PFSK-1 (cell line): Measurements from ENCODE around the gene NRXN3.

Experiments
- FOXP2 ChIP-seq: optimal IDR thresholded peaks from 2 replicates; pipeline ENCODE3; 2011; ENCODE audit warnings: borderline replicate concordance, control low read depth, inconsistent platforms; ENCODE audit not compliant: insufficient read depth; ENCODE audit errors: extremely low read length, extremely low read depth
- POLR2AphosphoS5 ChIP-seq: IDR thresholded peaks from 2 replicates; pipeline ENCODE4 v1.6.1; 2012; ENCODE audit warnings: low read depth, mild to moderate bottlenecking, control low read depth, low read length, moderate library complexity
- SIN3A ChIP-seq: IDR thresholded peaks from 2 replicates; pipeline ENCODE4 v1.6.1; 2012; ENCODE audit warnings: mild to moderate bottlenecking, low read length, moderate library complexity, borderline replicate concordance; ENCODE audit not compliant: insufficient read depth
- TAF1 ChIP-seq: IDR thresholded peaks from 2 replicates; pipeline ENCODE4 v1.6.1; 2012; ENCODE audit warnings: low read length, control low read depth, borderline replicate concordance; ENCODE audit not compliant: insufficient read depth
- TF ChIP-seq, protein P1 (sequence below), 2 experiments: IDR thresholded peaks; 2 replicates each; pipeline versions ENCODE4 v1.6.1 to v1.8.0; 2011 to 2012; ENCODE audit warnings: low read depth in 2 of 2, low read length in 2 of 2, control low read depth in 1 of 2, inconsistent platforms in 1 of 2, mild to moderate bottlenecking in 1 of 2, moderate library complexity in 1 of 2; ENCODE audit not compliant: insufficient read depth in 1 of 2

NRXN3 gene

GRCh38 chr14:78847801-78848200 is 677.6 kb downstream of the NRXN3 start:
- no peak for TF ChIP-seq FOXP2

DNA sequence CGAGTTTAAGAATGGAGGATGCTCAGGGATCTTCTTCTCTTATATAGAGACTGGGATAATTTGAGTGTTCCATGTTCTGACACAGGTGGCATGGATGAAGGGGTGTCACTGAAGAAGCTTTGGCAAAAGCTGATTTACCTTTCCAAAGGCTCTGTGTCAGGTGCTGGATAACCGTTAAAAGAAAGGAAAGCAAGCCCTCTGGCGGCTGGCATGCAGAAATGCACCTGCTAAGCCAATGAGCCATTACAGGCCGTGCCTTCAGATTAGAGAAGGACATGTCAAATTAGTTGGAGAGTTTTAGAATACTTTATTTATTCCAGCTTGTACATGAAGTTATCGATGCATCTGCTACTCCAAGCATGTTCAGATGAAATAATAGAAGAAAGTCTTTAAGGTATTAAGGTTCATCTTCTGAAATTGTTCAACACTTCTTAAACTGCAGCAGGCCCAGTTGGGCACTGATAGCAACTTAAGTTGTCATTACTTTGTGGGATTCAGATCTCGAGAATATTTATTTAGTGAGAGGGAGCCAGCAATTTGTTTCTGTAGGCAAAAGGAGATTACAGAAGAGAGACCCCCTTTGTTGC is 678.2 kb downstream of the NRXN3 start:
- no peak for TF ChIP-seq POLR2AphosphoS5
- TF ChIP-seq, protein P1, sequence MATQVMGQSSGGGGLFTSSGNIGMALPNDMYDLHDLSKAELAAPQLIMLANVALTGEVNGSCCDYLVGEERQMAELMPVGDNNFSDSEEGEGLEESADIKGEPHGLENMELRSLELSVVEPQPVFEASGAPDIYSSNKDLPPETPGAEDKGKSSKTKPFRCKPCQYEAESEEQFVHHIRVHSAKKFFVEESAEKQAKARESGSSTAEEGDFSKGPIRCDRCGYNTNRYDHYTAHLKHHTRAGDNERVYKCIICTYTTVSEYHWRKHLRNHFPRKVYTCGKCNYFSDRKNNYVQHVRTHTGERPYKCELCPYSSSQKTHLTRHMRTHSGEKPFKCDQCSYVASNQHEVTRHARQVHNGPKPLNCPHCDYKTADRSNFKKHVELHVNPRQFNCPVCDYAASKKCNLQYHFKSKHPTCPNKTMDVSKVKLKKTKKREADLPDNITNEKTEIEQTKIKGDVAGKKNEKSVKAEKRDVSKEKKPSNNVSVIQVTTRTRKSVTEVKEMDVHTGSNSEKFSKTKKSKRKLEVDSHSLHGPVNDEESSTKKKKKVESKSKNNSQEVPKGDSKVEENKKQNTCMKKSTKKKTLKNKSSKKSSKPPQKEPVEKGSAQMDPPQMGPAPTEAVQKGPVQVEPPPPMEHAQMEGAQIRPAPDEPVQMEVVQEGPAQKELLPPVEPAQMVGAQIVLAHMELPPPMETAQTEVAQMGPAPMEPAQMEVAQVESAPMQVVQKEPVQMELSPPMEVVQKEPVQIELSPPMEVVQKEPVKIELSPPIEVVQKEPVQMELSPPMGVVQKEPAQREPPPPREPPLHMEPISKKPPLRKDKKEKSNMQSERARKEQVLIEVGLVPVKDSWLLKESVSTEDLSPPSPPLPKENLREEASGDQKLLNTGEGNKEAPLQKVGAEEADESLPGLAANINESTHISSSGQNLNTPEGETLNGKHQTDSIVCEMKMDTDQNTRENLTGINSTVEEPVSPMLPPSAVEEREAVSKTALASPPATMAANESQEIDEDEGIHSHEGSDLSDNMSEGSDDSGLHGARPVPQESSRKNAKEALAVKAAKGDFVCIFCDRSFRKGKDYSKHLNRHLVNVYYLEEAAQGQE (IDR thresholded peaks at IDR 0.05; ENCODE audit: insufficient read depth in 1 of 2, low read depth in 2 of 2, low read length in 2 of 2) = no peak
- TF ChIP-seq TAF1 = no peak
- TF ChIP-seq SIN3A = no peak
- TF ChIP-seq FOXP2 = no peak

DNA sequence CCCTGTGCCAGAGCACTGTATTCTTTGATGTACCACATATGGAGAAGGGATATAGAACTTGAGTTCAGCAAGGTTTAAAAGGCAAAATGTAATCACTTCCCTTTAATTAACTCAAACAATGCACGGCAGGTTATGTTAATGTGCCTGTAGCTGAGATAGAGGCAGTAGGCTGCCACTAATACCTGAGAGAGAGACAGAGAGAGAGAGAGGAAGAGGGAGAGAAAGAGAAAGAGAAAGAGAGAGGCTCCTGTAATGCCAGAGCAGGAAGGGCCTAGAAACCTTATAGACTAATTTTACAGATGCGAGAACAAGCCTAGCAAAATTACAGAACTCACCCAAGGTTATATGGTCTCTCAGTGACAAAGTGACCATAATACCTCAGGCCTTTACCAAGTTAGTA is 679.8 kb downstream of the NRXN3 start:
- no peak for TF ChIP-seq POLR2AphosphoS5
- TF ChIP-seq SIN3A = no peak
- TF ChIP-seq FOXP2 = no peak
- TF ChIP-seq, protein P1 (IDR thresholded peaks at IDR 0.05; ENCODE audit: insufficient read depth in 1 of 2, low read depth in 2 of 2, low read length in 2 of 2) = no peak

GRCh38 chr14:78851189-78851588 is 681.0 kb downstream of the NRXN3 start:
- TF ChIP-seq TAF1 = no peak
- TF ChIP-seq, protein P1 (IDR thresholded peaks at IDR 0.05; ENCODE audit: insufficient read depth in 1 of 2, low read depth in 2 of 2, low read length in 2 of 2) = no peak
- no peak for TF ChIP-seq SIN3A
- TF ChIP-seq FOXP2 = no peak
- TF ChIP-seq POLR2AphosphoS5 = no peak

DNA sequence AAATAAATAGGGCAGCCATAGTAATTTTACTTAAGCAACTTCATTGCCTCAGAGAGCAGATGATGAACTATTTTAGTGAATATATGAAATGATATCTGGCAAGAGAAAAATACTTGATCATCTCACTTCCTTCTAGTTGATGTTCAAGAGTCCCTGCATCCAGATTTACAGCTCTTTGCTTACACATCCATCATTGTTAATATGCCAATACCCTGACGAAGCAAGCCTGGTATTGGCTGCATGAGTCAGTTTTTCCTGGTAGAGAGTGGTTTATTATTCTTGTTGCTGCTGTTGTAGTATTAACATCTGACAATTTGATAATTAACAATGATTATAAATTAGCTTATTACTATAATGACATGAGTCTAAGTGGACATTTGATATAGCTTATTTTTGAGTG is 681.9 kb downstream of the NRXN3 start:
- TF ChIP-seq SIN3A (no peak), POLR2AphosphoS5 (no peak), TAF1 (no peak), FOXP2 (no peak)
- TF ChIP-seq, protein P1 (IDR thresholded peaks at IDR 0.05; ENCODE audit: insufficient read depth in 1 of 2, low read depth in 2 of 2, low read length in 2 of 2) = no peak

DNA sequence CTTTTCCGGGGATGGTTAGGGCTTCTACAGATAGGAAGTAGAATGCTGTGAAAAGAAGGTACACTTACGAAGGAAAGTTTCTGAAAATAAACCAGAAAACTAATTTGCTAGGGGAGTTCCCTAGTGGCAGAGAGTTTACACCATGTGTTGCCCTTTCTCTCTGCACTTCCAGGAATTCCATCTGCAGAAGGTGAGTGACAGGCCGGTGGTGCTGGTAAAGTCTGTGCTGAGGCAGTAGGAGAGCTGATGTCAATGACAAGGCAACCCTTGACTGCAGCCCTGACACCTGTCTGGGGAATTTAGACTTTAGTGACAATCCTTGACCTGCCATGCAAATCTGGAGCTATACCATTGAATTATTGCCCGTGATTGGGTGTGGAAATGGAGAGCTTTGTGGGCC is 687.8 kb downstream of the NRXN3 start:
- TF ChIP-seq TAF1 = no peak
- TF ChIP-seq, protein P1 (IDR thresholded peaks at IDR 0.05; ENCODE audit: insufficient read depth in 1 of 2, low read depth in 2 of 2, low read length in 2 of 2) = no peak
- TF ChIP-seq POLR2AphosphoS5 = no peak
- no peak for TF ChIP-seq FOXP2
- TF ChIP-seq SIN3A = no peak
